Measurements from ENCODE around the gene CHST15.

GRCh38 chr10:124013916-124014315 is 79.5 kb downstream of the CHST15 start:
- TF ChIP-seq EZH2 (IDR thresholded peaks at IDR 0.05; ENCODE audit: insufficient read depth, poor library complexity, severe bottlenecking) (no peak), EZH2phosphoT487 (IDR thresholded peaks at IDR 0.05; ENCODE audit: insufficient read depth, low read depth) (no peak)
